Colonic mucosa (tissue), 4 donors: ENCODE data around the gene ARMC8. TPM values are rescaled to one million over a fixed set of nuclear protein-coding genes. Genes with fewer than 3 reads are reported as not detected.

Experiments used
- DNase-seq: peaks from one replicate; pipeline ENCODE4 v3.0.0-alpha.2; 2020
- H3K27ac ChIP-seq: fragments of 200-600 bp; one replicate; pipeline ENCODE4 v1.8.0; 2021
- H3K27me3 ChIP-seq: fragments of 200-600 bp; one replicate; pipeline ENCODE4 v1.8.0; 2021
- H3K36me3 ChIP-seq: fragments of 200-600 bp; one replicate; pipeline ENCODE4 v1.8.0; 2021
- H3K4me1 ChIP-seq: fragments of 200-600 bp; one replicate; pipeline ENCODE4 v1.8.0; 2021; ENCODE audit warnings: mild to moderate bottlenecking
- H3K4me3 ChIP-seq: fragments of 200-600 bp; one replicate; pipeline ENCODE4 v1.8.0; 2021
- H3K9ac ChIP-seq, 2 donors: one replicate each; pipeline ENCODE4 v1.7.0; 2013; ENCODE audit warnings: control low read depth in 2 of 2, low read depth in 2 of 2, low read length in 2 of 2
- H3K9me3 ChIP-seq: fragments of 200-600 bp; one replicate; pipeline ENCODE4 v1.8.0; 2021
- CTCF ChIP-seq: fragments of 200-600 bp; IDR thresholded peaks from one replicate; pipeline ENCODE4 v1.8.0; 2022; ENCODE audit warnings: antibody characterized with exemption, mild to moderate bottlenecking
- intact Hi-C: fragments of 100-400 bp; cut with DNase I; formaldehyde crosslinking; loops from one replicate; pipeline ENCODE4 v1.14.1; 2022
- total RNA-seq, 2 donors: library from RNA; stranded (reverse); fragmentation: NEBNext Ultra II Directional in 1 of 2; extraction: Animal tissue kit (Norgen Biotek cat#: 25700) in 1 of 2; gene quantifications; one replicate each; pipeline ENCODE4 v1.2.1, GENCODE V29; 2021
- donor health status: healthy.
- donor health status: DM: no; HTN: no; CAD: no.
- donor health status: DM: no; HTN: no; CAD: no.

The ARMC8 gene
- total RNA-seq, 2 donors from 2014 or later = 29.9 to 35.0 TPM

- no peaks in the 10 kb centered on the region for H3K27me3 ChIP-seq
- no peaks in the 10 kb centered on the region for H3K4me1 ChIP-seq
- no peaks in the 10 kb centered on the region for H3K36me3 ChIP-seq
- no peak for TF ChIP-seq CTCF
- no peak for DNase-seq
- no peak overlapping the region for H3K27ac ChIP-seq
- H3K4me3 ChIP-seq = no peak overlapping the region
- intact Hi-C loops = no loop called here
- no peaks in the 10 kb centered on the region for H3K9me3 ChIP-seq
- no peak overlapping the region for H3K9ac ChIP-seq
Observed at GRCh38 chr3:138232705-138233364, 45.7 kb downstream of the ARMC8 start.

- Histone ChIP-seq H3K27ac (no peak overlapping the region), H3K36me3 (no peaks in the 10 kb centered on the region), H3K9me3 (no peaks in the 10 kb centered on the region)
Observed at GRCh38 chr3:138234401-138235179, 47.5 kb downstream of the ARMC8 start.

GRCh38 chr3:138238711-138239110, 51.6 kb downstream of the ARMC8 start:
- no peaks in the 10 kb centered on the region for H3K27me3 ChIP-seq
- no peak for DNase-seq
- H3K36me3 ChIP-seq = no peaks in the 10 kb centered on the region
- intact Hi-C loops = no loop called here
- no peak overlapping the region for H3K4me3 ChIP-seq
- no peaks in the 10 kb centered on the region for H3K9me3 ChIP-seq
- no peak for TF ChIP-seq CTCF
- no peak overlapping the region for H3K27ac ChIP-seq
- no peaks in the 10 kb centered on the region for H3K4me1 ChIP-seq
- no peak overlapping the region for H3K9ac ChIP-seq

More at GRCh38 chr3:138234401-138235179, 47.5 kb downstream of the ARMC8 start:
- intact Hi-C loops = no loop called here
- DNase-seq = no peak
- H3K9ac ChIP-seq = no peak overlapping the region
- no peaks in the 10 kb centered on the region for H3K27me3 ChIP-seq
- no peak for TF ChIP-seq CTCF
- no peaks in the 10 kb centered on the region for H3K4me1 ChIP-seq
- H3K4me3 ChIP-seq = no peak overlapping the region

- H3K9me3 ChIP-seq = no peaks in the 10 kb centered on the region
- no peaks in the 10 kb centered on the region for H3K36me3 ChIP-seq
- no peak overlapping the region for H3K27ac ChIP-seq
- H3K4me3 ChIP-seq = no peak overlapping the region
- no peaks in the 10 kb centered on the region for H3K27me3 ChIP-seq
- no peaks in the 10 kb centered on the region for H3K4me1 ChIP-seq
- no peak for DNase-seq
- no peak for TF ChIP-seq CTCF
- H3K9ac ChIP-seq = no peak overlapping the region
- intact Hi-C loops = no loop called here
Observed at GRCh38 chr3:138241061-138241460, 54.0 kb downstream of the ARMC8 start.

GRCh38 chr3:138241676-138242075, 54.6 kb downstream of the ARMC8 start:
- no peak for DNase-seq
- H3K4me1 ChIP-seq = no peaks in the 10 kb centered on the region
- TF ChIP-seq CTCF = no peak
- no peak overlapping the region for H3K4me3 ChIP-seq
- no peak overlapping the region for H3K9ac ChIP-seq
- intact Hi-C loops = no loop called here
- H3K36me3 ChIP-seq = no peaks in the 10 kb centered on the region
- H3K27me3 ChIP-seq = no peaks in the 10 kb centered on the region
- no peaks in the 10 kb centered on the region for H3K9me3 ChIP-seq
- no peak overlapping the region for H3K27ac ChIP-seq
